ENCODE measurements around the gene SEMA3C.

The SEMA3C gene

GRCh38 chr7:80774843-80775242, 144.0 kb downstream of the SEMA3C start:
- DNase-seq: no peak

GRCh38 chr7:80773787-80774508, 144.9 kb downstream of the SEMA3C start:
- DNase-seq: no peak

GRCh38 chr7:80772347-80772993, 146.4 kb downstream of the SEMA3C start:
- DNase-seq: no peak

- DNase-seq: no peak
These were observed 147.3 kb downstream of the SEMA3C start for GRCh38 chr7:80771523-80771922.

- no peak for DNase-seq
These were observed 148.2 kb downstream of the SEMA3C start for GRCh38 chr7:80770675-80771081.

GRCh38 chr7:80770061-80770460, 148.8 kb downstream of the SEMA3C start:
- no peak for DNase-seq

GRCh38 chr7:80768756-80769155, 150.1 kb downstream of the SEMA3C start:
- no peak for DNase-seq

- no peak for DNase-seq
These were observed 151.2 kb downstream of the SEMA3C start for GRCh38 chr7:80767654-80768053.

GRCh38 chr7:80766724-80767123, 152.1 kb downstream of the SEMA3C start:
- DNase-seq: no peak

- no peak for DNase-seq
These were observed 154.7 kb downstream of the SEMA3C start for GRCh38 chr7:80764132-80764531.

GRCh38 chr7:80763704-80764103, 155.1 kb downstream of the SEMA3C start:
- no peak for DNase-seq

- DNase-seq: no peak
These were observed 155.6 kb downstream of the SEMA3C start for GRCh38 chr7:80763289-80763688.

GRCh38 chr7:80760292-80760691, 158.6 kb downstream of the SEMA3C start:
- DNase-seq: no peak

- no peak for DNase-seq
These were observed 165.7 kb downstream of the SEMA3C start for GRCh38 chr7:80752954-80753690.

- DNase-seq: no peak
These were observed 169.6 kb downstream of the SEMA3C start for GRCh38 chr7:80749270-80749669.

- DNase-seq: no peak
These were observed 170.3 kb downstream of the SEMA3C start for GRCh38 chr7:80748363-80749042.

- no peak for DNase-seq
These were observed 177.9 kb downstream of the SEMA3C start for GRCh38 chr7:80740778-80741545.

- no peak for DNase-seq
These were observed 182.3 kb downstream of the SEMA3C start for GRCh38 chr7:80736371-80737125.

GRCh38 chr7:80735330-80735729, 183.5 kb downstream of the SEMA3C start:
- DNase-seq: no peak

- no peak for DNase-seq
These were observed 184.8 kb downstream of the SEMA3C start for GRCh38 chr7:80734011-80734410.

GRCh38 chr7:80733333-80733915, 185.4 kb downstream of the SEMA3C start:
- DNase-seq: no peak
